ENCODE measurements around the gene GNG12. TPM values are rescaled to one million over a fixed set of nuclear protein-coding genes. Genes with fewer than 3 reads are reported as not detected.

Gene GNG12
- polyA plus RNA-seq, 3 donors from 2014 or later = 0.06 TPM; not detected in 2

DNA sequence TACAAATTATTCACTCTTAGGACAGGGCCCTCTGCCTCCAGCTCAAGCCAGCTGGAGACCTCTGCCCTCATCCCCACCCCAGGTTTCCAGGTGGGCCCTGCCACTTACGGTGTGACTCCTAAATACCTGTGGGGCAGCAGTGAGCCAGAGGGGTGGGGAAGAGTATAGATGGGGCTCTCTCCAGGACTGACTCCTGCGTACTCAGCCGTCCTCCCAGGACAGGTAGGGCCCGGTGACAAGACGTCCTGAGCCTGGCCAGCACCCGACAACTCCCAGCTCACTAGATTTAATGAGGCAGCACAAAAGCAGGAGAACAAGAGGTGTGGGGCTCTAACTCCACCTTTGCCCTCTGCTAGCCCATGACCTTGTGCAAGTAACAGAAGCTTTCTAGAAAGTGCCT lies 16.8 kb downstream of the GNG12 start:
- no peak overlapping the region for H3K27ac Mint-ChIP-seq
- no peak for DNase-seq
- H3K9me3 Mint-ChIP-seq = peaks cover 0 to 3% (median 0%) of the 10 kb centered on the region in 6 donors
- H3K4me3 Mint-ChIP-seq = no peak overlapping the region
- H3K36me3 Mint-ChIP-seq = no peaks in the 10 kb centered on the region
- H3K27me3 Mint-ChIP-seq (ENCODE audit: low read depth in 3 of 3) = peaks cover 0 to 7% (median 2%) of the 10 kb centered on the region in 3 donors
- H3K4me1 Mint-ChIP-seq = no peaks in the 10 kb centered on the region

- no peak for DNase-seq
- H3K9me3 Mint-ChIP-seq = peaks cover 0 to 3% (median 0%) of the 10 kb centered on the region in 6 donors
- H3K4me3 Mint-ChIP-seq = no peak overlapping the region
- H3K36me3 Mint-ChIP-seq = no peaks in the 10 kb centered on the region
- H3K27ac Mint-ChIP-seq = no peak overlapping the region
- peaks cover 0 to 7% (median 2%) of the 10 kb centered on the region in 3 donors for H3K27me3 Mint-ChIP-seq (ENCODE audit: low read depth in 3 of 3)
- H3K4me1 Mint-ChIP-seq = no peaks in the 10 kb centered on the region
Measured at GRCh38 chr1:67816095-67816475, 17.2 kb downstream of the GNG12 start.

GRCh38 chr1:67815303-67816094 lies 17.8 kb downstream of the GNG12 start:
- H3K4me3 Mint-ChIP-seq = no peak overlapping the region
- peaks cover 0 to 3% (median 0%) of the 10 kb centered on the region in 6 donors for H3K9me3 Mint-ChIP-seq
- H3K27ac Mint-ChIP-seq = no peak overlapping the region
- no peaks in the 10 kb centered on the region for H3K4me1 Mint-ChIP-seq
- no peak for DNase-seq
- H3K27me3 Mint-ChIP-seq (ENCODE audit: low read depth in 3 of 3) = peaks cover 0 to 7% (median 2%) of the 10 kb centered on the region in 3 donors
- no peaks in the 10 kb centered on the region for H3K36me3 Mint-ChIP-seq

DNA sequence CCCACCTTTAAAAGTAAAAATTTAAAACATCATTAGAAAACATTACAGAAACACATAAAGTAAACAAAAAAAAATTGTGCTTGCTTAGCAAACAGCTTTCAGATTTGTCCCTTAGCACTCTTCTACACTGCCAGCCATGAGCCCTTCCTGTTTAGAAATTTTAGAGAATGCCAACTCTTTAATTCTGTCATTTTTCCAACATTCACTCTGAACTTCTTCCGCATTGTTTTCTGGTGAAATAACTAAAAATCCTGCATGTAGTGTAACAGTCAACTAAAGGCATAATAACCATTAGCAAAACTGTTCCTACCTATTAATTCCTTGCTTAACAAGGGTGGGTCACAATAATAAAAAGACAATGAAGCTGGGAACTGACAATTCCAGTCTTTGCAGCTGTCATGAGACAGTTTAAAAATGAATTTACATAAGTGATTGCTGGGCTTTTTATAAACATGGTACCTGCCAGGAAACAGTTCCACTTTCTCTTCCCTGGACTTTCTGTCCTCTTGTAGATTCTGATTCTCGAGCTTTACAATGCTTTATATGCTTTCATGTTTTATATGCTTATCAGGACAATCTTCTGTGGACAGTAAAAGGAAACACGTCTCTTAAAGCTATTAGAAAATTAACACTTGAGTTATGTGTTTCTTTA lies 19.0 kb downstream of the GNG12 start:
- Mint-ChIP-seq H3K9me3 (no peaks in the 10 kb centered on the region), H3K27ac (no peak overlapping the region), H3K4me1 (no peaks in the 10 kb centered on the region), H3K4me3 (no peak overlapping the region), H3K36me3 (no peaks in the 10 kb centered on the region), H3K27me3 (ENCODE audit: low read depth in 3 of 3) (peaks cover 0 to 5% (median 2%) of the 10 kb centered on the region in 3 donors)
- no peak for DNase-seq

DNA sequence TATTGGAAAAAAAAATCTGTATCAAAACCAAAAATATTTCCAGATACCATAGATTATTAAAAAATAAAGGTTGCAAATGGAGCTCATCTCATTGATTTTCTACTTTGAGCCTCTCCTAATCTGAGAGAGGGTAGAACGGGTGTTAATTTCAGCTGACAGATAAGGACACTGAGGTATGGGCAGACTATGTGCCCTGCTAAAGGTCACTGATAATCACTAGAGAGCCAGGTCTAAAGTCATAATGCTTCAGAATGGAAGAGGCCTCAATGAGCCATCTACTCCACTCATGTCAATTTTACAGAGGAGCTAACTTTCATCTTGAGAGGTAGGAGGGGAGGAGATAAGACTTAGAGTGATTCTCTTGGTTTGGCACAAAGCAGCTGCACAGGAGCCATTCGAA lies 21.0 kb downstream of the GNG12 start:
- Mint-ChIP-seq H3K27me3 (ENCODE audit: low read depth in 3 of 3) (peaks cover 0 to 5% (median 2%) of the 10 kb centered on the region in 3 donors), H3K9me3 (no peaks in the 10 kb centered on the region), H3K4me1 (no peaks in the 10 kb centered on the region), H3K27ac (no peak overlapping the region), H3K4me3 (no peak overlapping the region), H3K36me3 (no peaks in the 10 kb centered on the region)
- DNase-seq = no peak

DNA sequence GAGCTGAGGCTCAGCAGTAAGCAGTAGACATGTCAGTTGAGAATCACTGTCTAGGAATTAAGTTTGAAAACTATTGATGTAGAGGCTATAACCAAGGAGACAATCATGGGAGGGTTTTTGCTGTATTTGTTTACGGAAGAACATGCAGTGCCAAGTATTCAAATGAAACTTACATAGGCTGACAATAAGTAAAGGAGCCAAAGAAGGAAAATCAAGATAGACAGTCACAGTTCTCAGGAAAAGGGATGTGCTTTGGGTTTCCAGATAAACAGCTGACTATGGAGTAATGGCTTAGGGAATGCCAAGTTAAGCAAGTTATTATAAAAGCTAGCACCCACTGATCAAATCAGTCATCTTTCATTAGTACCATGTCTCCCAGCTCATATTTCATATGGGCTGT lies 21.5 kb downstream of the GNG12 start:
- Mint-ChIP-seq H3K27ac (no peak overlapping the region), H3K27me3 (ENCODE audit: low read depth in 3 of 3) (peaks cover 0 to 5% (median 4%) of the 10 kb centered on the region in 3 donors), H3K4me3 (no peak overlapping the region)

GRCh38 chr1:67809887-67810286 lies 23.4 kb downstream of the GNG12 start:
- H3K27me3 Mint-ChIP-seq (ENCODE audit: low read depth in 3 of 3) = peaks cover 2 to 14% (median 2%) of the 10 kb centered on the region in 3 donors
- no peak overlapping the region for H3K4me3 Mint-ChIP-seq
- H3K4me1 Mint-ChIP-seq = no peaks in the 10 kb centered on the region
- no peak for DNase-seq
- no peak overlapping the region for H3K27ac Mint-ChIP-seq
- H3K36me3 Mint-ChIP-seq = no peaks in the 10 kb centered on the region
- H3K9me3 Mint-ChIP-seq = no peaks in the 10 kb centered on the region

More for the DNA sequence above, 21.5 kb downstream of the GNG12 start:
- H3K36me3 Mint-ChIP-seq = no peaks in the 10 kb centered on the region
- no peak for DNase-seq
- no peaks in the 10 kb centered on the region for H3K4me1 Mint-ChIP-seq
- H3K9me3 Mint-ChIP-seq = no peaks in the 10 kb centered on the region

GRCh38 chr1:67807282-67807681 lies 26.0 kb downstream of the GNG12 start:
- H3K4me3 Mint-ChIP-seq = no peak overlapping the region
- H3K9me3 Mint-ChIP-seq = no peaks in the 10 kb centered on the region
- H3K36me3 Mint-ChIP-seq = no peaks in the 10 kb centered on the region
- H3K4me1 Mint-ChIP-seq = no peaks in the 10 kb centered on the region
- H3K27me3 Mint-ChIP-seq (ENCODE audit: low read depth in 3 of 3) = peaks cover 0 to 23% (median 5%) of the 10 kb centered on the region in 3 donors
- no peak overlapping the region for H3K27ac Mint-ChIP-seq
- DNase-seq = no peak

DNA sequence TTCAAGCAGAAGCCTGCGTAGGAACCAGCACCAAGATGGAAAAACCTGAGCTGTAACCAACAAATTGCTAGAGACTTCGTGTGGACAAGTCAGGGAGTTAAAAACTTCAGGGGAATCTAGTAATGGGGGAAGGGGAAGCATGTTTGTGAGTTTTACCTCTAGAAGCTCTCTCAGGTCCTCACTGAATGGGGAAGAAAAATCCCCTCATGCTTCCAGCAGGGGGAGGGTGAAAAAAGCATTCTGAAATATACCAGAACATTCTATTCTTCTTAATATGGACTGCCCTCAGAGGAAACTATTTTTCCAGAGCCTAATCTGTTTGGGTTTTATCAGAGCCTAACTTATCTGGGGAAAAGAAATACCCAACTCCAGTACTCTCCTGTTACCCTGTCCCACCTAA lies 28.6 kb downstream of the GNG12 start:
- H3K27me3 Mint-ChIP-seq (ENCODE audit: low read depth in 3 of 3) = peaks cover 4 to 25% (median 11%) of the 10 kb centered on the region in 3 donors
- H3K36me3 Mint-ChIP-seq = no peaks in the 10 kb centered on the region
- H3K4me3 Mint-ChIP-seq = no peak overlapping the region

DNA sequence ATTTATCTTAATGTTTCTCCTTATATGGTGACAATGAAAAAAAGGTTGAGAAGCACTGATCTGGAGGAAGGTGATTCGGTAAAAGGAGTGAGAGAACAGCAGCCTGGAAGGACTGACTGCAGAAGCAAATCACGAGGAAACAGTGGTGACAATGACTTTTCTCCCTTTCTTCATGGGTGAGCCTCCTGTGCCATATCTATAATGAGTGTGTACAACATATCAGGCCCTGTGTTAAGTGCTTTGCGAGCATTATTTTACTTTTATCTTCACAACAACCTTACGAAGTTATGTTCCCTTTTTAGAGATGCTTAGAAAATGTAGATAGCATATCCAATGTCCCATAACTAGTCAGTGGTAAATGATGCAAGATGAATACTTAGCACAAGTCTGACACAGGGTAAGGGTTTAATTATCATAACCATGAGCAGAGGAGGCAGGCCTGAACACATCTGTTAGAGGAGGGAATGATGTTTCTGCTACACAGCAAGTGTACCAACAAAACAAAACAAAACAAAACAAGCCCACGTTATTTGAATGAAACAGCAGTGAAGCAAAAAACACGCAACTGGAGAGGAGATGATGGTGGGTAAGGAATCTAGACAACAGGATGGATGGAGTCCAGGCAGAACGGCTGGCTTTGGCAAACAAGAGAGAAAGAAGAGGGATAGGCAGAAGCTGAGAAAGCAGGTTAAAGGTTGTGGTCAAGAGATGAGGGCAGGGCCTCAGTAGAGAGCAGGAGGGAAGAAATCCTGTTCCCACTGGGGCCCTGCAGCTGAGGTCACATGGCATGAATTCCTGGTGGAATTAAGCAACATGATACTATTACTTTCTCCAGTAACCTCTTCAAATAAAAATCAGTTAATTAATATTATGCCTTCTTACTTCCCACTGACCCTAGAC lies 29.6 kb downstream of the GNG12 start:
- Mint-ChIP-seq H3K36me3 (no peaks in the 10 kb centered on the region), H3K9me3 (no peaks in the 10 kb centered on the region), H3K4me1 (no peaks in the 10 kb centered on the region), H3K4me3 (no peak overlapping the region), H3K27me3 (ENCODE audit: low read depth in 3 of 3) (peaks cover 4 to 25% (median 11%) of the 10 kb centered on the region in 3 donors), H3K27ac (no peak overlapping the region)
- no peak for DNase-seq

More for the DNA sequence above, 28.6 kb downstream of the GNG12 start:
- no peak for DNase-seq
- no peak overlapping the region for H3K27ac Mint-ChIP-seq
- H3K4me1 Mint-ChIP-seq = no peaks in the 10 kb centered on the region
- H3K9me3 Mint-ChIP-seq = no peaks in the 10 kb centered on the region

GRCh38 chr1:67802565-67802964 lies 30.7 kb downstream of the GNG12 start:
- DNase-seq = no peak
- H3K4me1 Mint-ChIP-seq = no peaks in the 10 kb centered on the region
- H3K36me3 Mint-ChIP-seq = no peaks in the 10 kb centered on the region
- H3K27me3 Mint-ChIP-seq (ENCODE audit: low read depth in 3 of 3) = peaks cover 4 to 28% (median 11%) of the 10 kb centered on the region in 3 donors
- H3K27ac Mint-ChIP-seq = no peak overlapping the region
- no peaks in the 10 kb centered on the region for H3K9me3 Mint-ChIP-seq
- no peak overlapping the region for H3K4me3 Mint-ChIP-seq

DNA sequence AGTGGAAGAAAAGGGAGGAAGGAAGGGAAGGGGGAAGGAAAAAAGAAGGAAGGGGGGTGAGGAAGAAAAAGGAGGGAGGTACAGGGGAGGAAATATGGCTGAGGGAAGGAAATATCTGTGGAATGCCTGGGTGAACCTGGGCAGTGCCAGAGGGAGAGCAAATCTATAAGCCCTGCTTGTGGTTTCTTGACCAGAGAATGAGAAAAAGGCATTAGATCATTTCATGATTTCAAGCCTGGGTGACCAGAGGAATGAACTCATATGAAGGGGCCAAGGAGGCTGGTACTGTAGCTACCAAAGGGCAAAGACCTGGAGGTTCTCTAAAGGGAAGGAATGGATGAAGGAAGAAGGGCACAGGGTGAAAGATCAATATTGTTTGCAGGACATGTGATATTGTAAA lies 31.4 kb downstream of the GNG12 start:
- H3K4me3 Mint-ChIP-seq = no peak overlapping the region
- no peaks in the 10 kb centered on the region for H3K4me1 Mint-ChIP-seq
- no peak overlapping the region for H3K27ac Mint-ChIP-seq
- no peak for DNase-seq
- no peaks in the 10 kb centered on the region for H3K9me3 Mint-ChIP-seq
- H3K27me3 Mint-ChIP-seq (ENCODE audit: low read depth in 3 of 3) = peaks cover 4 to 27% (median 11%) of the 10 kb centered on the region in 3 donors
- H3K36me3 Mint-ChIP-seq = no peaks in the 10 kb centered on the region

- no peak overlapping the region for H3K27ac Mint-ChIP-seq
- no peaks in the 10 kb centered on the region for H3K4me1 Mint-ChIP-seq
- H3K27me3 Mint-ChIP-seq (ENCODE audit: low read depth in 3 of 3) = peaks cover 2 to 7% (median 5%) of the 10 kb centered on the region in 3 donors
- no peak for DNase-seq
- H3K9me3 Mint-ChIP-seq = peaks cover 0 to 2% (median 0%) of the 10 kb centered on the region in 6 donors
- no peak overlapping the region for H3K4me3 Mint-ChIP-seq
- H3K36me3 Mint-ChIP-seq = no peaks in the 10 kb centered on the region
Measured at GRCh38 chr1:67795179-67795912, 37.9 kb downstream of the GNG12 start.

Data from immature natural killer cell (primary cell).